Measurements from ENCODE around the gene DUSP23.

Gene DUSP23

DNA sequence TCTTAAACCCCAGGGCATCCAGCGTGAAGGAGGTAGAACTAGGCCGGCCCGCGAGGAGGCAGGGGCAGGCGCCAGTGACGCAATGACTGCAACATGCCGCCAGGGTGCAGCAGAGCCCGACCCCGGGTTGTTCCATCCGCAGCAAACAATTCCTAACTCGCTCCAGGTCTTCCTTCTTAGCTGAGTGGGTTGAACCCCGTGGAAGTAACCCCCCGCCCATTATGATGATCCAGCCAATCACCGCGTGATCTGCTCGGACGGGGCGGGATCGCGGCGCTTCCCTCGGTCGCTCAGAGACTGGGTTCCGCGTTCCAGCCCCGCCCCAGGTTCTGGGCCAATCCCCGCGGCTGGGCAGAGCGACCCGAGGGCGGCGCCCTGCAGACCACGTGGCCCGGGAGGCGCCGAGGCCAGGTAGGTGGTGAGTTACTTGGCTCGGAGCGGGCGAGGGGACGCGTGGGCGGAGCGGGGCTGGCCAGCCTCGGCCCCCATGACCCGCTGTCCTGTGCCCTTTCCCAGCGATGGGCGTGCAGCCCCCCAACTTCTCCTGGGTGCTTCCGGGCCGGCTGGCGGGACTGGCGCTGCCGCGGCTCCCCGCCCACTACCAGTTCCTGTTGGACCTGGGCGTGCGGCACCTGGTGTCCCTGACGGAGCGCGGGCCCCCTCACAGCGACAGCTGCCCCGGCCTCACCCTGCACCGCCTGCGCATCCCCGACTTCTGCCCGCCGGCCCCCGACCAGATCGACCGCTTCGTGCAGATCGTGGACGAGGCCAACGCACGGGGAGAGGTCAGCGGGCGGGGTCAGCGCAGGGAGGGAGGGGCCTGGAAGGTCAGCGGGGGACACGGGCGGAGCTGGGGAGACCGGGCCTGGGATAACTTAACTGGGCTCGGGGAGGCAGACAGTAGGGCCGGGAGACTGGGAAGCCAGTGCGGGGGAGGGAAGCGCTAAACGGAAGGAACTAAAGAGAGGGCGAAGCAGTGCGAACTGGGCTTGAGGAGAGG, at the start of gene DUSP23:
Gene DUSP23, plus strand, starts transcription at position 380 of the 1,000 bp plus-strand sequence. Its CDS starts 139 bp downstream, at position 519.
- DNase-seq: peak; percentile 98
- in situ Hi-C loops (cut with HindIII; ENCODE audit: low pct_ligation_motif_present, low pct_unique_long_range_greater_than_20kb, low sequenced_read_pairs): loop anchor here (25.0 kb wide), 1 partner anchor 106 kb away; no protein-coding TSS in a partner anchor

DNA sequence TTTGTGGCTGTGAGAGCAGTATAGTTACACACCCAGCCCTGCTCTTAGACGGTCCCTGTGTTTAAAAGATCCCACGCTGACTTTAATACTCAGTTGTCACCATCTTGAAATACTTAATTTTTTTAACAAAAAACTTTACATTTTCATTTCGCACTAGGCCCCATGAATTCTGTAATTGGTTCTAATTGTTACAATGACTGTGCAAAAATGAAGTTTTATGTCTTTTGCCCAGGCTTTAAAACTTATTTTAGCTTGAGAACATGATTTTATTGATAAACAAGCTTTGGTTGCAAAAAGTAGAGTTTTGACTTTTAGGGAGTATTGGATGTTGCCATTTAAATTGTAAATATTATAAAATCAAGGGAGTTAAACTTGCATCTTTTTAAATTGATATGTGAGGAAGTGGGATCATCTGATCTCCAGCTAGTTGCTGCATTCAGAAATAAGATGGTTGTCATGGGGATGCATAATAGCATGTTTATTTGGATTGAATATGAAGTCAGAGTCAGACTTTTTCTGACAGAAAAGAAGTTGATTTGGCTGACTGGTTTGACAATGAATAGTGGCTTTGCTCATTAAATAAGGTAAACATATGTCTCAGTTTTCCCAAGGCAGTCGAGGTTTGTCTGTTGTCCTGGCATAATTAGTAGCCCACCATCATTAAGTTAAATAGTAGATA, 43.4 kb upstream of the DUSP23 start:
- no peak for DNase-seq
- in situ Hi-C loops (cut with HindIII; ENCODE audit: low pct_ligation_motif_present, low pct_unique_long_range_greater_than_20kb, low sequenced_read_pairs): no loop called here

DNA sequence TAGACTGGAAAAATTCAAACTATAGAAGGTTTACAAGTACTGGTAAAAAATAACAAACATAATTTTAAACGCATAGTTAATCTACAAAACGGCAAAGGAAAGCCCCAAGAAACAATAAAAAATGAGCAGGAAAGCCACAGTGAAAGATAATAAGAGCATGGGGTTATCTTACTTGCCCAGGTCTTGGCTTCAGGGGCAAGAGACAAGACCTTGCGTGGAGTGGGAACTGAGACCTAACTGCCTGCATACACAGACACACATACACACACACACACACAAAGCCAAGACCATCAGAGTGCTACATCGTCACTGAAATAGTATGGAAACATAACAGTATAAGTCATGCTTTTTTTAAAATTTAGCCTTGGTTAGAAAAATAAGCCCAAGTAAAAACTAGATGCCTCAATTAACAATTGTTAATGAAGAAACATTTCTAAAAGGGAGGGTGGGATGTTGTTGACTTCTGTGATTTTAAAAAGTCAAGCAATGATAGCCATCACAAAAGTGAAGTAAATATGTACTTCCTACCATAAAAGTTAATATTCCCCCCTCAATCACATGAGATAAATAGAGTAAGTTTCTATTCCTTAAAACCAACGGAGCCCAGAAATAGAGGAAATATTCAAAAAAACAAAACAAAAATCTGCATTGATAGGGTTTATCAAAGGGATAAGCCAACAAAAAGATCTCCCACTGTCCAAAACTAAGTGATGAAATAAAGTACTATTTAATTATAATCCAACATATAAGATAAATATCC, 36.9 kb upstream of the DUSP23 start:
- no peak for DNase-seq
- in situ Hi-C loops (cut with HindIII; ENCODE audit: low pct_ligation_motif_present, low pct_unique_long_range_greater_than_20kb, low sequenced_read_pairs): no loop called here

DNA sequence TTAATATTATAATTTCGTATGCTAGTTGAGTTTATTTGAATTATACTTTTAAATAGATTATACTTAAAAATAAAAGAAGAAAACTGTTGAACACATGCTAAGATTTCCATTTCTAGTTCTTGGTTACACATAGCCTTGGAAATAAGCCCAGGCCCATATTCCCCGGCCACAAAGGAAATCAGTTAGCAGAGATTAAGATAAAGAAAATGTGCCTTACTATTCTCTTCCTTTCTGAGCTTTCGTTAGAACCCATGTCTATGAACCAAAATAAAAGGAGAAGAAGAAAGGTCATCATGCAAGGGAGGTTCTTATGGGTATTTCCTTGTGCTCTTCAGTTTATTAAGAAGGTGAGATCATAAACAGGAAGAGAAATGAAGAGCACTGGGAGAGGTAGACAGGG, 34.1 kb upstream of the DUSP23 start:
- in situ Hi-C loops (cut with HindIII; ENCODE audit: low pct_ligation_motif_present, low pct_unique_long_range_greater_than_20kb, low sequenced_read_pairs): no loop called here
- DNase-seq: no peak

DNA sequence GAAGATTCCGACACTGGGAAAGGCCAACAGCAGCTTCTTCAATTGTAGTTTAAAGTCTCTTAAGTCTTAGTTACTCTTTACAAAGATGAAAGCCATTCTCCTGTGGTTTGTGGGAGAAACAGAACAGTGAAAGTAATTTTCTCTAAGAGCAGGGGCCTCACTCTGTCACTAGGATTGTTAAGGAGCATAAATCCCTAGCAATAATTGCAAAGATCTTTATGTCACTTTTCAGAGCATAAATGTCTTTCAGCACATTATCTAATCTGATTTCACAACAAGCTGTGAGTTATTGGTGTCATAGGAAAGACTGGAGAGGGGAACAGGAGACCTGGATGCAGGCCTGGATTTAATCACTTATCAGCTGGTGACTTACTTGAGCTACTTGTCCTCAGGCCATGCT, 32.4 kb upstream of the DUSP23 start:
- DNase-seq: no peak
- in situ Hi-C loops (cut with HindIII; ENCODE audit: low pct_ligation_motif_present, low pct_unique_long_range_greater_than_20kb, low sequenced_read_pairs): no loop called here

DNA sequence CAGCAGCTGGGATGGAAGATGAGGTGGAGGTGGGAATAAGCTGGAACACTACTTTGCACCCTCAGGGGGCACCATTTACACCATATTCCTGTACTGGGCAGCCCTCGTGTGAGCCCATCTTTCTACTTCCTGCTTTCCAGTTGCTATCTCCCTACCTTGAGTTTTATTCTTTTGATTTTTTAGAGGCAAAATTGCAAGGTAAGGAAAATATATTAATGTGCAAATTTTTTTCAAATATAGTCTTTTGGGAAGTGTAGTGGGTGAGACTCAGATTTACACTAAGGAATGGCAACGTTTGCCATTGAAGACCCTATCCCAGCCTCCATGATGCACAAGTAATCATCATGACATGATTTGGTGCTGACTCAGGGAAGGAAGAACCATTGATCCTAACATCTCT, 31.1 kb upstream of the DUSP23 start:
- DNase-seq: no peak
- in situ Hi-C loops (cut with HindIII; ENCODE audit: low pct_ligation_motif_present, low pct_unique_long_range_greater_than_20kb, low sequenced_read_pairs): no loop called here

DNA sequence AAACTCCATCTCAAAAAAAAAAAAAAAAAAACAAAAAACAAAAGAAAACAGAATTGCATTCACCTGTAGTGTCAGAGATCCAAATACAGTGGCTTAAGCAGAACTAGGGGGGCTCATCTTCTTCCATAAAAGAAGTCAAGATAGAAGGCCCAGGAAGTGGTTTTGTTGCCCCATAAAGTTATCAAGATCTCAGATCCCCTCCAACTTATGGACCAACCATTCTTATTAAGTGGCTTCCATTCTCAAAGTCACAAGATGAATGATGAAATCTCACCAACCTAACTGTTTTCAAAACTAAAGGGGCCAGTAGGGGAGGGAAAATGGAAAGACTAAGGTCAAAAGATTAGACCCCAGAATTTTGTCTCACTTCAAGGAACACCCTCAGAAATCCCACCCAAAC, 30.1 kb upstream of the DUSP23 start:
- in situ Hi-C loops (cut with HindIII; ENCODE audit: low pct_ligation_motif_present, low pct_unique_long_range_greater_than_20kb, low sequenced_read_pairs): no loop called here
- DNase-seq: no peak

DNA sequence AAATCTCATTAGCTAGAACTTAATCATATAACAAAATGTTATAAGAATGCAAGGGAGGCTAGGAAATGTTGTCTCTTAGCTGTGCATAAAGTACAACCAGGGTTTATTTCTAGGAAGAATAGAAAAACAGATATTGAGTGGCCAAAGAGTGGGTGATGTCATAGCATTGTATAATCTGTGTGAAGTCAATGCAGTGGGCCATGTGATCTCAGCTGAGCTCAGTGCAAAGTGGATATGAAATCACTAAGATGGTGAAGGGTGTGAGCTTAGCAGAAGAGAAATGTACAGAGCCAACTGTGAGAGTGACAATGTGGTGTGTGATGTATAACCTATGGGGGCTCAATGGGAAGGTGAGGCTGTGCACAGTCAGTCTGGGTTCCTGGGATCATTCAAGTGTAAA, 29.7 kb upstream of the DUSP23 start:
- DNase-seq: no peak
- in situ Hi-C loops (cut with HindIII; ENCODE audit: low pct_ligation_motif_present, low pct_unique_long_range_greater_than_20kb, low sequenced_read_pairs): no loop called here

DNA sequence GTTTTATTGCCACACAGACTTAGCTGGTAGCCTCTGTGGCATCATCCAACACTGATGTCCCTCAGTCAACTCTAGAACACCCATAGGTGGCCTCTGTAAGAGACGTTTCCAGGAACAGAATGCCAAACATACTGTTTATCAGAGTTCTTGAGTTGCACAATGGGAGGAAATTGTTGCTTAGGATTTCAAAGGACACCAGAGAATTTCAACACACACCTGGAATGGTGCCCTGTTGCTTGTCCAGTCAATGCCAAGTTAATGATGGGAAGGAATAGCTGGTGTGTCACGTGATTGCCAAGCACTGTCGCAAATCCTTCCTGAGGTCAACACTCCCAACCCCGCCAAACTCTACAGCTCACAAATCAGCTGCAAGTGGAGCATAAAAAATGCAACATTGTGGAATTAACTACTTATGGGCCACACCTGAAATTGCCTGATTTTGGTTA, 28.6 kb upstream of the DUSP23 start:
- in situ Hi-C loops (cut with HindIII; ENCODE audit: low pct_ligation_motif_present, low pct_unique_long_range_greater_than_20kb, low sequenced_read_pairs): no loop called here
- DNase-seq: no peak

DNA sequence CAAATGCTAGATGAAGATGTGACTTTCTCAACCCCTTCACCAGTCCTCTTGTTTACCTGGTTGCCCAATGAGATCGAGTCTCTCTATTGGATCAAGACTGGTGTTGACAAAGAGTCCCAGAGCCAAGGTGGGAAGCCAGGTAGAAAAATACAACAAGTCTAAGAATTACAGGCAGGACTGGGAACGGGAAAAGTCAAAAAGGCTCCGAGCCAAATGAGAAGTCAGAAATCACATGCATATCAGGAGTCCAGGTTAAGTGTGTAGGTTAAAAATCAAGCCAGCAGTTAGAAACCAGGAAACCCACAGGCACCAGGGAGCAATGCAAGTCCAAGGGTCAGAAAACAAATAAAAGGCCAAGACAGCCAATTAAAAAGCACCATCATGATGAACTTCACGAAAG, 27.4 kb upstream of the DUSP23 start:
- no peak for DNase-seq
- in situ Hi-C loops (cut with HindIII; ENCODE audit: low pct_ligation_motif_present, low pct_unique_long_range_greater_than_20kb, low sequenced_read_pairs): no loop called here

DNA sequence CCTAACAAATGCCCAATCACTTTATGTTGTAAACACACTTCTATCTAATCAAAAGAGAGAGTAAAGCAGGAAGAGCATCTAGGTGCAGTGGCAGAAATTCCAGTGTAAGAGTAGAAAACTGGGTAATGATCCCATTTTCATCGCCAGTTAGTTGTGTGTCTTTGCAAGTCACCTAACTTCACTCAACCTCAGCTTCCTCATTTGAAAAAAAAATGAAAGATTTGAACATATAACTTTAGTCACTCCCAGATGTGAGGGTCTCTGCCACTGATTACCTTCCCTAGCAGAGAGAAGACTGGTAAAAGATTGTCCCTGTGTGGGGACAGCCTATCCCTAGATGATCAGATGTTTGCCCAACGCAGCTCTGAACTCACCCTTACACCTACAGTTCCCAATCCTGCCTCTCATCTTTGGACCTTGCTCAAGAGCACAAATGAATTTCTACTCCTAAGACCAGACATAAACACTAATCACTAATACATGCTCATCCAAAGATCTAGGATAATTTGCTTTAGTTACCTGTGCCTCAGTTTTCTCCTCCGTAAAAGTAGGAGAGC, 25.2 kb upstream of the DUSP23 start:
- no peak for DNase-seq
- in situ Hi-C loops (cut with HindIII; ENCODE audit: low pct_ligation_motif_present, low pct_unique_long_range_greater_than_20kb, low sequenced_read_pairs): no loop called here

DNA sequence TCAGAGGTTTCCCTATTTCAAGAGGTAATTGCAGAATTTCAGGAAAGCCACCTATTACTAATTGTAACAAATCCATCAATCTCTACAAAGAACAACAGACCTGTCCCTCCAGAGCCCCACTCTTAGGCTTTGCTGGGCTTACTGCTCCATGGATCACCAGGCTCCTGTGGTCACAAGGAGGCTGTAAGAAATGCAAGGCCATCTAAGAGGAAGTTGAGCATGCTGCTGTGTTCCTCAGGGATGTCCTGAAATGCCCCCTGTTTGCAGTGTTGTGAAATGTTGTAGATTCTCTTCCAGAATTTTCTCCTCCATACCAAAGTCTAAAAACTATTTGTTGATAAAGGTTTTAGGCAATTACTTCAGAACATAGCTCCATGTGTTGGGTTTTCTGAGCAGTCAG, 24.4 kb upstream of the DUSP23 start:
- in situ Hi-C loops (cut with HindIII; ENCODE audit: low pct_ligation_motif_present, low pct_unique_long_range_greater_than_20kb, low sequenced_read_pairs): no loop called here
- no peak for DNase-seq

DNA sequence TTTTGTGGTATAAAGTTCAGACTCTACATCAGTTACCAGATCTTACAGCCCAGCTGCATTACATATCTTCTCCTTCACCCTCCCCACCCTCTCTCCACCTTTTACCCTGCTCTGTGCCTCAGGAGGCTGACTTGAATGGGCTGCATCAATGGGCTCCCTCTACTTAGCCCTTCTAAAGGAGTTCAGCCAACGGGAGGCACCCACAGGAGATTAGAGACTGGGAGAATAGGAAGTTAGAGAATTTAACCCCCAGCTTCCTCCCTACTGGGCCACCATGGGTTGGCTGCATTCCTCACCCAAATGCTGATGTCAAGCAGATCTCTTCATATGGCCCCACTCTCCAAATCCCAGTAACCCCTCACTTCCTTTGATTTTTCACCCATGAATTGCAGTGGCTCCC, 17.1 kb upstream of the DUSP23 start:
- in situ Hi-C loops (cut with HindIII; ENCODE audit: low pct_ligation_motif_present, low pct_unique_long_range_greater_than_20kb, low sequenced_read_pairs): no loop called here
- DNase-seq: no peak

DNA sequence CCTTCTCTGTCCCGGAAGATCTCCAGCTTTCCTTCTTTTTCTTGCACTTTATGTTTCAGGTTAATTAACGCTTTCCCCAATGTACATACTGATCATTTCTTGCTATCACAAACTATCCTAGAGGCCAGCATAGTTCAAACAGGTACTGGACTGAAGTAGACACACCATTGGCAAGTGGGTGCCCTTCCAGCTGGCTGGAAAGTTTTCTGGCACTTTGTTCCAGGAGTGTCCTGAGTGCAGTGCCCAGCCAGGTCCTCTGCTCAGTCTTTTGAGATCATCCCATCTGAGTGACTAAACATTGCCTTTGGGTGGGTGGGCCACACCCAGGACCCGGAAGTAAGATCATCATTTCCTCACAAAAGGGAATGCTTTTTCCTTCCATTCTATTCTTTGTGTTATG, 15.0 kb upstream of the DUSP23 start:
- DNase-seq: no peak
- in situ Hi-C loops (cut with HindIII; ENCODE audit: low pct_ligation_motif_present, low pct_unique_long_range_greater_than_20kb, low sequenced_read_pairs): no loop called here

DNA sequence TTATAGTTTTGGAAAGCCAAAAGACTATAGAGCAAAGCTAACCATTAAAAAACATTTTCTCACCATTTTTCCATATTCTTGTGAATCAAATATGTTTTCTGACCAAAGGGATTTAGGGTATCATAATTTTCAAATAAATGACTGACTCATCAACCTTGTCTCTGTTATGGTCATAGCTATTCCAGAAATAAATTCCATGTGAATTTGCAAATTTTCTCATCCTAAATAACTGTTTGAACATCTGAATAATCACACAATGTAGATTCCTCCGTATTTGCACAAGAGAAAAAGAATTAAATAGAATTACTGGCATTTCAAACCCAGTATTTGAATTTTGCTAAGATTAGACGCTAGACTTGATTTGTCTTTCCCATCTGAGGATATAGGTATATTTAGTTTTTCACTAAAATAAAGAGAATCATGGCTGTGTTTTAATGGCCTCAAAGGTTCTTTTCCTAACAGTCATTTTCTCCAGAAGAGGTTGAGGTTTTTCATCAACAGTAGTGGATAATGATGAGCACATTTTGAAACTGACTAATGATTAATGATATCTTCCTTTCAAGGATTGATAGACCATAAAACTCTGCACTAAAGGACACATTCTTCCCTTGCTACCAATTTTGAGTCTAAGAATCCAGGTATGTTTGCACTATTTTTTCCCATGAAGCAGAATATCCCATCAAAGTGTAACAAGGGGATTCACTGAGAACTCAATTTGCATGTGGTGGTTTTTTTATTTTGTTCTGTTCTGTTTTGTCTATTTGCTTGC, 9.5 kb upstream of the DUSP23 start:
- DNase-seq: no peak
- in situ Hi-C loops (cut with HindIII; ENCODE audit: low pct_ligation_motif_present, low pct_unique_long_range_greater_than_20kb, low sequenced_read_pairs): no loop called here

DNA sequence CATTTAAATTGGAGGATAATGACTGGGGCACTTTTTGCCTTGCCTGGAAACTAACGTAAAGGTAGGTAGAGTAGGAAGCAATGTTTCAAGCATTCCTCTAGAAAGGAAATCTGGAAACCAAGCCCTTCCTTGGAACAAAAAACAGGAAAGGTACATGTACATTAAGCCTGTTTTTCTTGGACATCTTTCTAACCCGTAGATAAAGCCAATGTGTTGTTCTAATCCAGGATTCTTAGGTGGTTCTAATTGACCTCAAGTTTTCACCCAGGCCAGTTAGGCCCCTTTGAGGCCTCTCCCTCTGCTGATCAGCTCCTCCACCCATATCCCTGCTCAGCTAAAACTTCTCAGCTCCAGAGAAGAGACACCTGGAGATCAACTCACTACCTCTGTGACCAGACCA, 6.3 kb upstream of the DUSP23 start:
- DNase-seq: no peak
- in situ Hi-C loops (cut with HindIII; ENCODE audit: low pct_ligation_motif_present, low pct_unique_long_range_greater_than_20kb, low sequenced_read_pairs): no loop called here

DNA sequence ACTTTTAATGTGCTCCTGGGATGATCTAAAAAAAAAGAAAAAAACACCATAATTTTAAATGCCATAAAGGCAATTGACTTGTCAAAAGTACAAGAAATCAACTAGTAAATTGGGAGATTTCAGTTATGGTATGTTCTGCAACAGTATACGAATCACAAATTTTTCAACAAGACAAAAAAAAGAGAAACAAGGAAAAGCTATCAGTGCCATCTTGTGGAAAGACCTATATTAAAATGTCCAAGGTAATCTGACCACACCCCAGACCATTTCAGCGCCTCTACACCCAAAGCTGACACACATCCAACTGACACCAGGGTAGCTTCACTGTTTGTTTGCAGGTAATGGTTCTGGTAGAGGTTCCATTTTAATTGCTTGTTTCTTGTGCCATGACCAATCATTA, 5.0 kb upstream of the DUSP23 start:
- in situ Hi-C loops (cut with HindIII; ENCODE audit: low pct_ligation_motif_present, low pct_unique_long_range_greater_than_20kb, low sequenced_read_pairs): loop anchor here (25.0 kb wide), 1 partner anchor 112 kb away; no protein-coding TSS in a partner anchor

DNA sequence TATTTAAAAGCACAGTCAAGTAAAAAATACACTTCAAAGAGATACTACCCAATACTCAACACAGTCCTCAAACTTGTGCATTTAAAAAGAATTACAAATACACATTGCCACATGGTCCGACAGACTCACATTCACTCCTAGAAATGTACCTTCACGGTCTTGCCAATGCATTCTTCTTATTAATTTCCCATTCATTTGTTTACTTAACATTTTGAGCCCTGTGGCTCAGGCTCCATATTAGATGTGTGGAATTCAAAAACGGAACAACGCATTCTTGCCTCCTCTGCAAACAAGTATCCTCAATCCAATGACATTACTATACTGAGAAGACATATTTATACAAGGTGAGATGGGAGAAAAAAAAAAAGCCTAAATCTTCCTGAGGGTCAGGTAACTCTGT, 2.5 kb upstream of the DUSP23 start:
- in situ Hi-C loops (cut with HindIII; ENCODE audit: low pct_ligation_motif_present, low pct_unique_long_range_greater_than_20kb, low sequenced_read_pairs): loop anchor here (25.0 kb wide), 1 partner anchor 109 kb away; no protein-coding TSS in a partner anchor
- no peak for DNase-seq

More for the DNA sequence above, 5.0 kb upstream of the DUSP23 start:
- DNase-seq: peak; percentile 38

Measured in ACHN (cell line).